MCF 10A (cell line): Measurements from ENCODE around the gene FAM217B. TPM values are rescaled to one million over a fixed set of nuclear protein-coding genes. Genes with fewer than 3 reads are reported as not detected.

Source experiments
- BruUV-seq: library from RNA; stranded (reverse); fragments of 400-500 nt; replicated peaks from 2 replicates; lab custom pipeline; 2021; lab: Mats Ljungman, UMichigan
- CTCF ChIA-PET: fragments of 300-600 bp; sonication (Branson Sonifier 250); formaldehyde crosslinking; extraction: SDS; loops from one replicate; lab custom pipeline; 2021; ENCODE audit warnings: antibody characterized with exemption, inconsistent platforms; lab: Yijun Ruan, JAX
- POLR2A ChIA-PET: fragments of 300-600, 350-650 bp; sonication (Branson Sonifier 250); formaldehyde crosslinking; extraction: SDS; loops from one replicate; lab custom pipeline; 2020; ENCODE audit warnings: antibody characterized with exemption, inconsistent platforms; lab: Yijun Ruan, JAX
- DNase-seq: peaks from one replicate; pipeline ENCODE4 v3.0.0-alpha.2; 2018; ENCODE audit not compliant: unreplicated experiment
- H3K27ac Mint-ChIP-seq: one replicate; pipeline ENCODE4 v1.8.0; 2022; ENCODE audit warnings: mild to moderate bottlenecking, low read depth, mixed read lengths; ENCODE audit not compliant: unreplicated experiment
- H3K27me3 Mint-ChIP-seq: one replicate; pipeline ENCODE4 v1.8.0; 2022; ENCODE audit warnings: mixed read lengths; ENCODE audit not compliant: insufficient read depth, unreplicated experiment
- H3K36me3 Mint-ChIP-seq: one replicate; pipeline ENCODE4 v1.8.0; 2022; ENCODE audit warnings: mild to moderate bottlenecking, moderate library complexity, mixed read lengths; ENCODE audit not compliant: insufficient read depth, unreplicated experiment
- H3K4me1 Mint-ChIP-seq: one replicate; pipeline ENCODE4 v1.8.0; 2022; ENCODE audit warnings: mixed read lengths; ENCODE audit not compliant: insufficient read depth, unreplicated experiment
- H3K4me3 Mint-ChIP-seq: one replicate; pipeline ENCODE4 v1.8.0; 2022; ENCODE audit warnings: mild to moderate bottlenecking, moderate library complexity, mixed read lengths; ENCODE audit not compliant: unreplicated experiment
- H3K9me3 Mint-ChIP-seq: one replicate; pipeline ENCODE4 v1.8.0; 2022; ENCODE audit warnings: mixed read lengths; ENCODE audit not compliant: unreplicated experiment
- CTCF ChIP-seq: fragments of 200-600 bp; IDR thresholded peaks from one replicate; pipeline ENCODE4 v1.8.0; 2022; ENCODE audit warnings: antibody characterized with exemption, mild to moderate bottlenecking; ENCODE audit not compliant: unreplicated experiment
- intact Hi-C: fragments of 100-400 bp; cut with micrococcal nuclease; formaldehyde crosslinking; loops from 2 replicates; pipeline ENCODE4 v1.14.1; 2022
- total RNA-seq: library from RNA; stranded (reverse); gene quantifications from 2 replicates; pipeline ENCODE4 v1.2.3, GENCODE V29; 2022

The FAM217B gene
- total RNA-seq, 1 experiment from 2014 or later, result 5.6 TPM

- no peak for DNase-seq
- Mint-ChIP-seq H3K27me3 (no peaks in the 10 kb centered on the region), H3K36me3 (peaks cover 5% of the 10 kb centered on the region), H3K4me3 (no peak overlapping the region), H3K27ac (no peak overlapping the region), H3K9me3 (no peaks in the 10 kb centered on the region), H3K4me1 (no peaks in the 10 kb centered on the region)
- CTCF ChIA-PET, result interaction anchor here (1.1 kb wide), 1 partner anchor 32 kb away, joined by 3 read pairs; the partner anchor contains the start of gene SYCP2
- POLR2A ChIA-PET, result no interaction called here
- BruUV-seq, result no TSS peak
- intact Hi-C loops, result no loop called here
- TF ChIP-seq CTCF, result no peak
These were observed 37.7 kb upstream of the FAM217B start for GRCh38 chr20:59902470-59902869.

GRCh38 chr20:59903621-59904020 lies 36.6 kb upstream of the FAM217B start:
- ChIA-PET POLR2A (interaction anchor here (0.5 kb wide), 1 partner anchor 248 kb away, joined by 3 read pairs; no protein-coding TSS in a partner anchor), CTCF (interaction anchor here (0.8 to 1.1 kb wide), 3 partner anchors 52 to 133 kb away, joined by 3 read pairs; partner anchors contain the start of gene CDH26)
- no peaks in the 10 kb centered on the region for H3K9me3 Mint-ChIP-seq
- H3K27ac Mint-ChIP-seq, result no peak overlapping the region
- intact Hi-C loops, result no loop called here
- BruUV-seq, result no TSS peak
- no peak for TF ChIP-seq CTCF
- no peaks in the 10 kb centered on the region for H3K4me1 Mint-ChIP-seq
- no peak overlapping the region for H3K4me3 Mint-ChIP-seq
- DNase-seq, result no peak
- H3K36me3 Mint-ChIP-seq, result peaks cover 5% of the 10 kb centered on the region
- H3K27me3 Mint-ChIP-seq, result no peaks in the 10 kb centered on the region

GRCh38 chr20:59908855-59909254 lies 31.3 kb upstream of the FAM217B start:
- DNase-seq, result no peak
- Mint-ChIP-seq H3K27ac (no peak overlapping the region), H3K4me3 (no peak overlapping the region), H3K9me3 (no peaks in the 10 kb centered on the region), H3K27me3 (peaks cover 10% of the 10 kb centered on the region), H3K4me1 (no peaks in the 10 kb centered on the region), H3K36me3 (no peaks in the 10 kb centered on the region)
- no TSS peak for BruUV-seq
- intact Hi-C loops, result no loop called here
- POLR2A ChIA-PET, result no interaction called here
- CTCF ChIA-PET, result interaction anchor here (0.6 kb wide), 1 partner anchor 385 kb away, joined by 4 read pairs; no protein-coding TSS in a partner anchor
- no peak for TF ChIP-seq CTCF

GRCh38 chr20:59911041-59911440 lies 29.1 kb upstream of the FAM217B start:
- no peak overlapping the region for H3K27ac Mint-ChIP-seq
- no TSS peak for BruUV-seq
- ChIA-PET CTCF (interaction anchor here (0.6 to 1.7 kb wide), 4 partner anchors 23 to 922 kb away, joined by 3 to 10 read pairs (median 4); no protein-coding TSS in a partner anchor), POLR2A (interaction anchor here (0.6 to 2.1 kb wide), 2 partner anchors 29 to 294 kb away, joined by 3 to 11 read pairs; partner anchors contain the start of genes FAM217B and PPP1R3D)
- H3K4me3 Mint-ChIP-seq, result no peak overlapping the region
- peaks cover 10% of the 10 kb centered on the region for H3K27me3 Mint-ChIP-seq
- no peaks in the 10 kb centered on the region for H3K36me3 Mint-ChIP-seq
- no peak for DNase-seq
- no peaks in the 10 kb centered on the region for H3K9me3 Mint-ChIP-seq
- TF ChIP-seq CTCF, result no peak
- intact Hi-C loops, result no loop called here
- H3K4me1 Mint-ChIP-seq, result no peaks in the 10 kb centered on the region
